IPS-11a (cell line): ENCODE measurements around the gene SPINT2.

Experiments used
- H3K4me3 ChIP-seq: one replicate; pipeline ENCODE4 v1.5.1; 2013; ENCODE audit warnings: low read depth, low read length, control low read depth

SPINT2 gene

GRCh38 chr19:38266981-38267597, 2.7 kb downstream of the SPINT2 start:
- no peak overlapping the region for H3K4me3 ChIP-seq

GRCh38 chr19:38267761-38268483, 3.5 kb downstream of the SPINT2 start:
- H3K4me3 ChIP-seq = no peak overlapping the region

GRCh38 chr19:38268539-38268938, 4.2 kb downstream of the SPINT2 start:
- H3K4me3 ChIP-seq = no peak overlapping the region

GRCh38 chr19:38270587-38271167, 6.3 kb downstream of the SPINT2 start:
- no peak overlapping the region for H3K4me3 ChIP-seq

GRCh38 chr19:38273499-38273898, 9.1 kb downstream of the SPINT2 start:
- H3K4me3 ChIP-seq = no peak overlapping the region

- no peak overlapping the region for H3K4me3 ChIP-seq
Measured at GRCh38 chr19:38274739-38275138, 10.4 kb downstream of the SPINT2 start.

- H3K4me3 ChIP-seq = no peak overlapping the region
Measured at GRCh38 chr19:38276942-38277517, 12.7 kb downstream of the SPINT2 start.

- H3K4me3 ChIP-seq = no peak overlapping the region
Measured at GRCh38 chr19:38277549-38277948, 13.2 kb downstream of the SPINT2 start.

GRCh38 chr19:38277969-38278680, 13.8 kb downstream of the SPINT2 start:
- H3K4me3 ChIP-seq = no peak overlapping the region

GRCh38 chr19:38278751-38279150, 14.4 kb downstream of the SPINT2 start:
- H3K4me3 ChIP-seq = no peak overlapping the region

- no peak overlapping the region for H3K4me3 ChIP-seq
Measured at GRCh38 chr19:38280030-38280921, 15.9 kb downstream of the SPINT2 start.

GRCh38 chr19:38281811-38282566, 17.6 kb downstream of the SPINT2 start:
- no peak overlapping the region for H3K4me3 ChIP-seq

GRCh38 chr19:38283271-38283670, 18.9 kb downstream of the SPINT2 start:
- H3K4me3 ChIP-seq = no peak overlapping the region

- H3K4me3 ChIP-seq = no peak overlapping the region
Measured at GRCh38 chr19:38284422-38284821, 20.0 kb downstream of the SPINT2 start.

- H3K4me3 ChIP-seq = no peak overlapping the region
Measured at GRCh38 chr19:38285567-38285966, 21.2 kb downstream of the SPINT2 start.

GRCh38 chr19:38287604-38288003, 23.2 kb downstream of the SPINT2 start:
- H3K4me3 ChIP-seq = no peak overlapping the region

- no peak overlapping the region for H3K4me3 ChIP-seq
Measured at GRCh38 chr19:38288123-38288855, 23.9 kb downstream of the SPINT2 start.

- H3K4me3 ChIP-seq = no peak overlapping the region
Measured at GRCh38 chr19:38289955-38290354, 25.6 kb downstream of the SPINT2 start.

- no peak overlapping the region for H3K4me3 ChIP-seq
Measured at GRCh38 chr19:38290631-38291147, 26.3 kb downstream of the SPINT2 start.
